T47D (cell line): ENCODE data around the gene NOXO1.

ENCODE experiments used
- DNase-seq, 2 experiments: peaks; one replicate each; pipeline versions ENCODE4 v3.0.0 to v3.0.0-alpha.2; 2011 to 2012; ENCODE audit warnings: low read depth in 1 of 2, low spot score in 1 of 2
- JUND ChIP-seq: IDR thresholded peaks from 2 replicates; pipeline ENCODE4 v1.6.1; 2012; ENCODE audit warnings: low read depth
- in situ Hi-C: cut with HindIII; loops from 2 replicates; pipeline ENCODE4 v1.10.0; 2016; ENCODE audit warnings: low sequenced_read_pairs, low pct_unique_long_range_greater_than_20kb

Gene NOXO1

GRCh38 chr16:1998852-1999801 is 17.9 kb upstream of the NOXO1 start:
- no peak for TF ChIP-seq JUND
- no peak for DNase-seq

GRCh38 chr16:1998360-1998835 is 17.1 kb upstream of the NOXO1 start:
- no peak for DNase-seq
- no peak for TF ChIP-seq JUND
- in situ Hi-C loops, result no loop called here

More at GRCh38 chr16:1998852-1999801, 17.9 kb upstream of the NOXO1 start:
- in situ Hi-C loops, result no loop called here

GRCh38 chr16:1997494-1998359 is 16.5 kb upstream of the NOXO1 start:
- in situ Hi-C loops, result no loop called here
- TF ChIP-seq JUND, result no peak

GRCh38 chr16:1993731-1994131 is 12.5 kb upstream of the NOXO1 start:
- in situ Hi-C loops, result no loop called here
- peak in 1 of 2 experiments; percentile 71 for DNase-seq
- no peak for TF ChIP-seq JUND

More at GRCh38 chr16:1997494-1998359, 16.5 kb upstream of the NOXO1 start:
- DNase-seq, result no peak

GRCh38 chr16:1992704-1993317 is 11.5 kb upstream of the NOXO1 start:
- no peak for TF ChIP-seq JUND
- in situ Hi-C loops, result no loop called here
- no peak for DNase-seq

- DNase-seq, result peak; percentile 85 to 96
- no peak for TF ChIP-seq JUND
- in situ Hi-C loops, result no loop called here
These were observed 10.9 kb upstream of the NOXO1 start for GRCh38 chr16:1991948-1992703.

GRCh38 chr16:1991588-1991947 is 10.3 kb upstream of the NOXO1 start:
- DNase-seq, result no peak
- TF ChIP-seq JUND, result no peak
- in situ Hi-C loops, result no loop called here

- no peak for DNase-seq
- no peak for TF ChIP-seq JUND
- in situ Hi-C loops, result no loop called here
These were observed 9.9 kb upstream of the NOXO1 start for GRCh38 chr16:1991135-1991551.

- in situ Hi-C loops, result no loop called here
- TF ChIP-seq JUND, result no peak
- DNase-seq, result peak in 1 of 2 experiments; percentile 41
These were observed 9.3 kb upstream of the NOXO1 start for GRCh38 chr16:1990351-1991134.

- in situ Hi-C loops, result no loop called here
- no peak for DNase-seq
- TF ChIP-seq JUND, result no peak
These were observed 8.8 kb upstream of the NOXO1 start for GRCh38 chr16:1990101-1990350.
